Caco-2 (cell line): ENCODE measurements around the gene SH2D6. TPM values are rescaled to one million over a fixed set of nuclear protein-coding genes. Genes with fewer than 3 reads are reported as not detected.
A peak's percentile ranks its signal among the peaks of the same experiment; 100 is the strongest.

ENCODE experiments used
- BruUV-seq: library from RNA; stranded (reverse); fragments of 400-500 nt; replicated peaks from 2 replicates; lab custom pipeline; 2021; lab: Mats Ljungman, UMichigan
- CTCF ChIA-PET: fragments of 300-600 bp; sonication (Branson Sonifier 250); formaldehyde crosslinking; loops from one replicate; lab custom pipeline; 2022; ENCODE audit warnings: antibody characterized with exemption; lab: Charles Lee
- POLR2A ChIA-PET: fragments of 300-600 bp; sonication (Branson Sonifier 250); formaldehyde crosslinking; loops from one replicate; lab custom pipeline; 2022; ENCODE audit warnings: antibody characterized with exemption; lab: Charles Lee
- DNase-seq, 2 experiments: peaks; one replicate each; pipeline versions ENCODE4 v3.0.0 to v3.0.0-alpha.2; 2020 to 2022
- H3K27me3 ChIP-seq: replicated peaks from 2 replicates; pipeline ENCODE4 v1.6.0; 2011; ENCODE audit warnings: low read length; ENCODE audit not compliant: control insufficient read depth, insufficient read depth
- H3K36me3 ChIP-seq: 2 replicates; pipeline ENCODE4 v1.5.1; 2011; ENCODE audit warnings: low read length; ENCODE audit not compliant: control insufficient read depth, insufficient read depth
- H3K4me1 ChIP-seq: fragments of 250-450 bp; sonication (Bioruptor Pico); 2 replicates; pipeline ENCODE4 v1.5.1; 2020; ENCODE audit warnings: mild to moderate bottlenecking
- H3K4me3 ChIP-seq: 2 replicates; pipeline ENCODE4 v1.5.1; 2011; ENCODE audit warnings: low read depth, mild to moderate bottlenecking, control low read depth, low read length
- H3K9me3 ChIP-seq: fragments of 250-450 bp; sonication (Bioruptor Pico); 2 replicates; pipeline ENCODE4 v1.5.1; 2020; ENCODE audit warnings: mild to moderate bottlenecking, moderate library complexity
- H3K27ac Mint-ChIP-seq: one replicate; pipeline ENCODE4 v1.8.0; 2022; ENCODE audit warnings: mixed read lengths; ENCODE audit not compliant: unreplicated experiment
- H3K27me3 Mint-ChIP-seq: one replicate; pipeline ENCODE4 v1.8.0; 2022; ENCODE audit warnings: mixed read lengths; ENCODE audit not compliant: insufficient read depth, unreplicated experiment
- H3K36me3 Mint-ChIP-seq: one replicate; pipeline ENCODE4 v1.8.0; 2022; ENCODE audit warnings: mild to moderate bottlenecking, mixed read lengths; ENCODE audit not compliant: insufficient read depth, unreplicated experiment
- H3K4me1 Mint-ChIP-seq: one replicate; pipeline ENCODE4 v1.8.0; 2022; ENCODE audit warnings: low read depth, mixed read lengths; ENCODE audit not compliant: unreplicated experiment
- H3K4me3 Mint-ChIP-seq: one replicate; pipeline ENCODE4 v1.8.0; 2022; ENCODE audit warnings: mild to moderate bottlenecking, moderate library complexity, mixed read lengths; ENCODE audit not compliant: unreplicated experiment
- H3K9me3 Mint-ChIP-seq: one replicate; pipeline ENCODE4 v1.8.0; 2022; ENCODE audit warnings: mixed read lengths; ENCODE audit not compliant: unreplicated experiment
- intact Hi-C: fragments of 100-400 bp; cut with micrococcal nuclease; formaldehyde crosslinking; loops from one replicate; pipeline ENCODE4 v1.10.0; 2022; ENCODE audit not compliant: unreplicated experiment
- total RNA-seq: library from RNA; stranded (reverse); gene quantifications from 2 replicates; pipeline ENCODE4 v1.2.3, GENCODE V29; 2022
- TF ChIP-seq, protein P1 (sequence below), 2 experiments: fragments of 200-600 bp in 1 of 2; IDR thresholded peaks; 1 replicate in 1 of 2; 2 replicates in 1 of 2; pipeline versions ENCODE4 v1.5.1 to v1.8.0; 2011 to 2022; ENCODE audit warnings: antibody characterized with exemption in 1 of 2, control low read depth in 1 of 2, inconsistent platforms in 1 of 2, low read depth in 1 of 2, low read length in 1 of 2, mild to moderate bottlenecking in 1 of 2, moderate library complexity in 1 of 2; ENCODE audit not compliant: insufficient read depth in 1 of 2, severe bottlenecking in 1 of 2, unreplicated experiment in 1 of 2

SH2D6 gene
- total RNA-seq, 1 experiment from 2014 or later, result 0.88 TPM

DNA sequence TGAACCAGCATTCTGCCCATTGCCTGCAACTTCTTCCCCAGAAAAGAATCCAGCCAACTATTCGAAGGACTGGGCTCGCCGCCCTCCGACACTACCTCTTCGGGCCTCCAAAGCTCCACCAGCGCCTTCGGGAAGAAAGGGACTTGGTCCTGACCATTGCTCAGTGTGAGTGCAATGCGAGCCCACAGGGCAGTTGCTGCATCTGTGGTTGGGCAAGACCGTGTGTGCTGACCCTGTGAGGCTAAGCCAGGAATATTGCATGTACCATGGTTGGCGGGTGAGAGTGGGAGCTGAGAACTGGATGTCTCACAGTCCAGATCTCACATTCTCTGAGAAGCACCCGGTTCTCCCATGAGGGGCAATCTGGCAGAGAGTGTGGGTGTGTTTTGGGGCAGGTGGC lies 47.5 kb upstream of the SH2D6 start:
- ChIA-PET POLR2A (interaction anchor here (0.5 kb wide), 1 partner anchor 14 kb away, joined by 3 read pairs; no protein-coding TSS in a partner anchor), CTCF (interaction anchor here (1.1 kb wide), 1 partner anchor 168 kb away, joined by 3 read pairs; the partner anchor contains the start of gene MAT2A)
- intact Hi-C loops, result no loop called here
- H3K27me3 Mint-ChIP-seq, result no peaks in the 10 kb centered on the region
- H3K4me3 Mint-ChIP-seq, result no peak overlapping the region
- Histone ChIP-seq H3K4me3 (no peak overlapping the region), H3K27me3 (no peaks in the 10 kb centered on the region), H3K9me3 (no peaks in the 10 kb centered on the region), H3K36me3 (no peaks in the 10 kb centered on the region), H3K4me1 (no peaks in the 10 kb centered on the region)
- no peak overlapping the region for H3K27ac Mint-ChIP-seq
- DNase-seq, result no peak
- no TSS peak for BruUV-seq
- TF ChIP-seq, protein P1, sequence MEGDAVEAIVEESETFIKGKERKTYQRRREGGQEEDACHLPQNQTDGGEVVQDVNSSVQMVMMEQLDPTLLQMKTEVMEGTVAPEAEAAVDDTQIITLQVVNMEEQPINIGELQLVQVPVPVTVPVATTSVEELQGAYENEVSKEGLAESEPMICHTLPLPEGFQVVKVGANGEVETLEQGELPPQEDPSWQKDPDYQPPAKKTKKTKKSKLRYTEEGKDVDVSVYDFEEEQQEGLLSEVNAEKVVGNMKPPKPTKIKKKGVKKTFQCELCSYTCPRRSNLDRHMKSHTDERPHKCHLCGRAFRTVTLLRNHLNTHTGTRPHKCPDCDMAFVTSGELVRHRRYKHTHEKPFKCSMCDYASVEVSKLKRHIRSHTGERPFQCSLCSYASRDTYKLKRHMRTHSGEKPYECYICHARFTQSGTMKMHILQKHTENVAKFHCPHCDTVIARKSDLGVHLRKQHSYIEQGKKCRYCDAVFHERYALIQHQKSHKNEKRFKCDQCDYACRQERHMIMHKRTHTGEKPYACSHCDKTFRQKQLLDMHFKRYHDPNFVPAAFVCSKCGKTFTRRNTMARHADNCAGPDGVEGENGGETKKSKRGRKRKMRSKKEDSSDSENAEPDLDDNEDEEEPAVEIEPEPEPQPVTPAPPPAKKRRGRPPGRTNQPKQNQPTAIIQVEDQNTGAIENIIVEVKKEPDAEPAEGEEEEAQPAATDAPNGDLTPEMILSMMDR (IDR thresholded peaks at IDR 0.05; ENCODE audit: insufficient read depth in 1 of 2, low read depth in 1 of 2, low read length in 1 of 2, severe bottlenecking in 1 of 2, unreplicated experiment in 1 of 2), result no peak
- H3K9me3 Mint-ChIP-seq, result no peaks in the 10 kb centered on the region
- no peaks in the 10 kb centered on the region for H3K36me3 Mint-ChIP-seq
- H3K4me1 Mint-ChIP-seq, result no peaks in the 10 kb centered on the region

DNA sequence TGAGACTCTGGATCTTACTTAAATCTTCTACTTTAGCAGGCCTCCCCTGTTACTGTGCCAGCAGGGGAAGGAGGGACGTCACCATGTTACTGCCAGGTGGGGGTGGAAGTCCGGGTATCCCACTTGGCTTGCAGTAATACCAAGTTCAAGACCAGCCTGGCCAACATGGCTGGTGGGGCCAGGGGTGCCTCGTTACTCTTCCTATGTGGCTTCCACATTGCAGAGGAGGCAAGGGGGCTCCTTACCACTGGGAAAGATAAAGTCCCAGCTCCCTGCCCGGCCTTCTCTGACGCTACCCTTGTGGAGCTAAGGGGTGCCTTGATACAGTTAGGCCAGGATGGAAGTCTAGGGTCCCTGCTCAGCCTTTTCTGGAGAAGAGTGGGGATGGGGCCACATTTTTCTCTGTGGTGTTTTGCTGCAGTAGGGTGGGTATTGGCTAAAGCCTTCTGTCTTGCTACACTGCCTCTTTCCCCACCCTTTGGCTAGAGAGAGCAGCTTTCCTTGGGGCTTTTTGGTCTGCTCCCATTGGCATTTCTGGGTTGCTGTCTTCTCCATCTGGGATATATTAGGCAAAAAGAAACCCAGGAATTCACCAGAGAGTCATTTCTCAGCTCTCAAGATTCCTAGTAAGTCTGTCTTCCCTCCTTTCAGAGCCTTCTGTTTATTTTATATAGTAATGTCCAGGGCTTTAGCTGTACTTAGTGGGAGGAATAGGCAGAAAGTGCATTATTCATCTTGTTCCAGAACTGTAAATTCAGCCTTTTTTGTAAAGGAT lies 42.0 kb upstream of the SH2D6 start:
- no peaks in the 10 kb centered on the region for H3K36me3 ChIP-seq
- POLR2A ChIA-PET, result no interaction called here

DNA sequence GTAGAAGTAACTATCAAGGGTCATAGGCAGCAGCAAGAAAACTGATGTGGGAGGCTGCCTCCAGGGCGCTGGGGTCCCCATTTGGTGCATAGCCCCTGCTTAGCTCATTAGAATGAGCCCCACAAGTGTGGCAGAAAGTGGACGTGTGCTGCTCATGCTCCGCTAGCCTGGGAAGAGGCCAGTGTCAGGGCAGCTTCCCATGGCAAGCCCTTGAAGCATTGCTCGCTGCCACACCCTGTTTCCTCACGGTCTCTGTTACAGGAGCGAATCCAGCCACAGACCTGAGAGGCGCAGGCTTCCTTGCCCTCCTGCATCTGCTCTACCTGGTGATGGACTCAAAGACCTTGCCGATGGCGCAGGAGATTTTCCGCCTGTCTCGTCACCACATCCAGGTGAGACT lies 41.4 kb upstream of the SH2D6 start:
- Histone ChIP-seq H3K9me3 (no peaks in the 10 kb centered on the region), H3K36me3 (no peaks in the 10 kb centered on the region), H3K4me3 (no peak overlapping the region), H3K27me3 (no peaks in the 10 kb centered on the region), H3K4me1 (no peaks in the 10 kb centered on the region)
- intact Hi-C loops, result no loop called here
- ChIA-PET CTCF (interaction anchor here (0.7 kb wide), 1 partner anchor 175 kb away, joined by 3 read pairs; no protein-coding TSS in a partner anchor), POLR2A (no interaction called here)
- DNase-seq, result peak in 1 of 2 experiments; percentile 20
- no peaks in the 10 kb centered on the region for H3K36me3 Mint-ChIP-seq
- H3K9me3 Mint-ChIP-seq, result no peaks in the 10 kb centered on the region
- H3K27ac Mint-ChIP-seq, result no peak overlapping the region
- no peaks in the 10 kb centered on the region for H3K4me1 Mint-ChIP-seq
- no TSS peak for BruUV-seq
- H3K4me3 Mint-ChIP-seq, result no peak overlapping the region
- TF ChIP-seq, protein P1 (IDR thresholded peaks at IDR 0.05; ENCODE audit: insufficient read depth in 1 of 2, low read depth in 1 of 2, low read length in 1 of 2, severe bottlenecking in 1 of 2, unreplicated experiment in 1 of 2), result no peak
- no peaks in the 10 kb centered on the region for H3K27me3 Mint-ChIP-seq

More for the DNA sequence above, 42.0 kb upstream of the SH2D6 start:
- intact Hi-C loops, result no loop called here
- TF ChIP-seq, protein P1 (IDR thresholded peaks at IDR 0.05; ENCODE audit: insufficient read depth in 1 of 2, low read depth in 1 of 2, low read length in 1 of 2, severe bottlenecking in 1 of 2, unreplicated experiment in 1 of 2), result no peak
- no TSS peak for BruUV-seq
- CTCF ChIA-PET, result no interaction called here
- Mint-ChIP-seq H3K4me3 (no peak overlapping the region), H3K27ac (no peak overlapping the region), H3K36me3 (no peaks in the 10 kb centered on the region), H3K9me3 (no peaks in the 10 kb centered on the region), H3K27me3 (no peaks in the 10 kb centered on the region), H3K4me1 (no peaks in the 10 kb centered on the region)
- Histone ChIP-seq H3K27me3 (no peaks in the 10 kb centered on the region), H3K4me1 (no peaks in the 10 kb centered on the region), H3K4me3 (no peak overlapping the region), H3K9me3 (no peaks in the 10 kb centered on the region)
- DNase-seq, result peak in 1 of 2 experiments; percentile 23
